M059J (cell line): Measurements from ENCODE around the gene PXDN. TPM values are rescaled to one million over a fixed set of nuclear protein-coding genes. Genes with fewer than 3 reads are reported as not detected.
"Not testable (repeated sequence)": the region's sequence is repeated elsewhere in the genome, so short reads cannot be mapped to it uniquely, and the experiment has no call there.

Experiments used
- DNase-seq: peaks from one replicate; pipeline ENCODE4 v3.0.0-alpha.2; 2012; ENCODE audit warnings: low read depth
- total RNA-seq: library from RNA; depleted of rRNA; stranded (reverse); fragments of >200 nt; shearing (Covaris generic); gene quantifications from 2 replicates; pipeline ENCODE4 v1.2.3, GENCODE V29; 2014

The PXDN gene
- total RNA-seq, 1 experiment from 2014 or later, result 115 TPM

- no peak for DNase-seq
These were observed 33.5 kb upstream of the PXDN start for GRCh38 chr2:1777781-1778180.

- no peak for DNase-seq
These were observed 32.8 kb upstream of the PXDN start for GRCh38 chr2:1777156-1777555.

DNA sequence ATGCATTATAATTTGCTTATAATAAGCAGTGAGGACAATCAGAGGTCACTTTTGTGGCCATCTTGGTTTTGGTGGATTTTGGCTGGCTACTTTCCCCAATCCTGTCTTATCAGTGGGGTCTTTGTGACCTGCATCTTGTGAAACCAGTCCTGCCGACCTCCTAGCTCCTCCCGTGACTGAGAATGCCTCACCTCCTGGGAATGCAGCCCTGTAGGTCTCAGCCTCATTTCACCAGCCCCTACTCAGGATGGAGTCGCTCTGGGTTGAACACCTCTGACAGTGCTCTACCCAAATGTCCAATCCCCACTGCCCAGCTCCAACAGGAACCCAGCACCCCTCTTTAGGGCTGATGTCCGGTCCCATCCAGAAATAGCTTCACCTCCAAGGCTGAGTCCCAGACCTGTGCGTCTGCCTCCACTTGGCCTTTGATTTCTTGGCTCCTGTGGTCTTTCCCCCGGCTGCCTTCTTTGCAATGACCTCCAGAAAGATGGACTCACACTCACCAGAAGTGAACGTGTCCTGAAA, 31.3 kb upstream of the PXDN start:
- no peak for DNase-seq

GRCh38 chr2:1774929-1775328, 30.6 kb upstream of the PXDN start:
- no peak for DNase-seq

- DNase-seq, result no peak
These were observed 29.6 kb upstream of the PXDN start for GRCh38 chr2:1773883-1774282.

- no peak for DNase-seq
These were observed 28.4 kb upstream of the PXDN start for GRCh38 chr2:1772471-1773267.

GRCh38 chr2:1771626-1772280, 27.4 kb upstream of the PXDN start:
- DNase-seq, result no peak

DNA sequence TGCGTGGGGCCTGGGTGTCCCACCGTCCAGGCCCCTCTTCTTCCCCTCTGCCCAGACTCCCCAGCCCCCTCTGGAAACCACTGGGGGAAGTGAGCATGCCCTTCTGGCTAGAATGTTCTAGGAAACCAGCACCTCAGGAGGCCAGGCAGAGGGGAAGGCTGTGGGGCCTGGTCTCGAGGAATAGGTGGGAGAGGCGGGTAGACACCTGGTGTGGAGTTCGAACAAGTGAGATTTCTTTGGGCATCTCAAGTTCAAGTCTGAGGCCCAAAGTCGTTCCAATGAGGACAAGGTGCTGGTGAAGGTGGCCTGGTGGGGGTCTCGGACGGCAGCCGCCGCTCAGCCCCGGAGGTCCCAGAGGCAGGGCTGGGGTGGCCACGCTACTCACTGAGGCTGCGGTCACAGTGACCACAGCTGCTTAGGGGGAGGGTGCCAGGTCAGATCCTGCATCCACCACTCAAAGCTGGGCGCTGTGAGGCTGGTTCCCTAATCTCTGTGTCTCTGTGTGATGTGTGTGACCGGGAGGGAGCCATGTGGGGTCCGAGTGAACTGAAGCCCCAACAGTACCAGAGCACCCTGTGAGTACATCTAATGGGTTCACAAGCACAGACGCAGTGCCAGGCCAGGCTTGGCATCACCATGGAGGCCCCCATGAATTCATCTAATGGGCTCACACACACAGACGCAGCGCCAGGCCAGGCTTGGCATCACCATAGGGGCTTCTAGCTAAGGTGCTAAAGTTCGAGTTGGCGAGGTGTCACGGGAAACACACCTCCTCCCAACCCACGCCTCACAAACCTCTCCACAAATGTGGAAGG, 26.5 kb upstream of the PXDN start:
- no peak for DNase-seq

- DNase-seq, result peak; percentile 65
These were observed 25.5 kb upstream of the PXDN start for GRCh38 chr2:1769703-1770422.

DNA sequence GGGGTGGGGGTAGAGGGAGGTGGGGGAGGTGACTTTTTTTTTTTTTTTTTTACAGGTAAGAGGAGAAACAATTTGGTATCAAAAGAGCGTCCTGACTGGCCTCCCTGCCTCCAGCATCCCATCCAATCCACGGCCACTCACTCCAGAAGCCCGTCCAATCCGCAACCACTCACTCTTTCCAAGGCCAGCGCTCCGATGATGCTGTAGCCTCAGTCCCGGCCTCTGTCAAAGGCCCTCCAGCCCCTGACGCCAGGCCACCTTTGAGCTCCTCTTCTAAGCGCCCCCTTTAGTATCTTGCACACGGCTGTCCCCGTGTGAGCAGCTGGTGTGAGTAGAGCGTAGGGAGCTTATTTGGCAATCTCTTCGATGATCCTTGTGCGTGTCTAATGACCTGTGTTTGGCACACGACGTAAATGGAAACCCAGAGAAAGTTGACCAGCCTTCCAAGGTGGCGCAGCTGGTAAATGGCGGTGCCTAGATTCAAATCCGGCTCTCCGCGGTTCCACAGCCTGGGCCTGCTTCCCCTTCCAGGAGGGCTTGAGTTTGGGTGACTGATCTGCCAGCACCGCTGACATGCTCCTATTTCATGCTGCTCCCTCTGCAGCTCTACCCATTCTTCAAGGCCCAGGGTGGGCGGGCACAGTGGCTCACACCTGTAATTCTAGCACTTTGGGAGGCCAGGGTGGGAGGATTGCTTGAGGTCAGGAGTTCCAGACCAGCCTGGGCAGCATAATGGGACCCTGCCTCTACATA, 23.8 kb upstream of the PXDN start:
- DNase-seq, result no peak

GRCh38 chr2:1766851-1767811, 22.8 kb upstream of the PXDN start:
- no peak for DNase-seq

DNA sequence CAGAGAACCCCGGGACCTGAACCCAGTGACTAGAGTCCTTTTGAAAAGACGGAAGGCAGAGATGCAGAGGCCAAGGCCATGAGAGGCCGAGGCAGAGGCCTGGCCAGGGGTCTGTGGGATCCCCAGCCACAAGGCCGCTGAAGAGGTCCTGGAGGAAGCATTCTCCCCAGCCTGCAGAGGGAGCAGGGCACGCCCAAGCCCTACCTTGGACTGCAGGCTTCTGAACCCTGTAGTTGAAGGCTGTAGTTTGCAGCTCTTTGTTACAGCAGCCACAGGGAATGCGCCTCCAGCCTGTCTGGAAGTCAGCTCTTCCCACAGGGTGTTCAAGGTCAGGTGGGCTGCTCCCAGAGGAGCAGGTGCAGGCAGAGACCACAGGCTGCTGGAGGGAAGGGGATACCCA, 22.1 kb upstream of the PXDN start:
- no peak for DNase-seq

GRCh38 chr2:1765201-1765600, 20.9 kb upstream of the PXDN start:
- DNase-seq, result not testable (repeated sequence)

GRCh38 chr2:1759611-1759930, 15.3 kb upstream of the PXDN start:
- no peak for DNase-seq

- DNase-seq, result no peak
These were observed 14.7 kb upstream of the PXDN start for GRCh38 chr2:1758774-1759610.

- DNase-seq, result no peak
These were observed 13.9 kb upstream of the PXDN start for GRCh38 chr2:1758171-1758570.

DNA sequence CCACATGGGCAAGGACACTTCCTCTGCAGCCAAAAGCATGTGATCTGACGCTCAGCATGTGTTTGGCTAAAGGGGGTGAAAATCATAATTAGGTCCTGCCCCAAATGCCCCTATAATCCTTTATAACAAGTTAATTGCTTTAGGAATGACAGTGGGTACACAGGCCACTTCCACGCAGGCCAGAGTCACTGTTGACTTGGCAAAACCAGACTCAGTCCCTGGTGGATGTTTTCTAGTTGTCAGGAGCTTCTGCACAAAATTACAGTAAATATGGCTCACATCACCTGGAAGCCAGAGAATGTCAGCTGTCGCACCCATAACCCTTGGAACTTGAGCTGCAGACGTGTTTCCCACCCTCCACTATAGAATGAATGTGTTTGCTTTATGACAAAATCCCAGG, 13.3 kb upstream of the PXDN start:
- DNase-seq, result no peak

DNA sequence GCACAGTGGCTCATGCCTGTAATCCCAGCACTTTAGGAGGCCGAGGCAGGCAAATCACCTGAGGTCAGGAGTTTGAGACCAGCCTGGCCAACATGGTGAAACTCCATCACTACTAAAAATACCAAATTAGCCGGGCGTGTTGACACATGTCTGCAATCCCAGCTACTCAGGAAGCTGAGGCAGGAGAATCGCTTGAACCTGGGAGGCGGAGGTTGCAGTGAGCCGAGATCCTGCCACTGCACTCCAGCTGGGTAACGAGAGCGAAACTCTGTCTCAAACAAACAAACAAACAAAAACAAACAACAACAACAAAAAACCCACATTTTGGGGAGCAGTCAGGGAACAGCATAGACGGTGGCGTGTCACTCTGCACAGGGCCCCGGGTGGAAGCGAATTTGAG, 12.8 kb upstream of the PXDN start:
- DNase-seq, result not testable (repeated sequence)

GRCh38 chr2:1756456-1756855, 12.1 kb upstream of the PXDN start:
- DNase-seq, result no peak
